Spleen (tissue), 11 donors: ENCODE results near the gene SLC12A5. TPM values are rescaled to one million over a fixed set of nuclear protein-coding genes. Genes with fewer than 3 reads are reported as not detected.

ENCODE experiments used
- DNase-seq: peaks from one replicate; pipeline ENCODE4 v3.0.0-alpha.2; 2020
- H3K27ac ChIP-seq, 8 donors: fragments of 200-600 bp; sonication (generic) in 7 of 8; 1 replicate in 4 of 8; 2 replicates in 4 of 8; pipeline versions ENCODE4 v1.5.0 to v1.8.0; 2016 to 2021; ENCODE audit warnings: inconsistent platforms in 4 of 8, mild to moderate bottlenecking in 4 of 8, moderate library complexity in 1 of 8
- H3K27me3 ChIP-seq, 7 donors: fragments of 200-600 bp; sonication (generic) in 6 of 7; replicated peaks in 1 of 7; 1 replicate in 4 of 7; 2 replicates in 3 of 7; pipeline versions ENCODE4 v1.5.0 to v1.8.0; 2016 to 2021; ENCODE audit warnings: inconsistent platforms in 3 of 7, mild to moderate bottlenecking in 1 of 7
- H3K36me3 ChIP-seq, 6 donors: fragments of 200-600 bp; sonication (generic) in 5 of 6; 1 replicate in 4 of 6; 2 replicates in 2 of 6; pipeline versions ENCODE4 v1.5.0 to v1.8.0; 2016 to 2021; ENCODE audit warnings: inconsistent platforms in 2 of 6
- H3K4me1 ChIP-seq, 6 donors: fragments of 200-600 bp; sonication (generic) in 5 of 6; 1 replicate in 3 of 6; 2 replicates in 3 of 6; pipeline versions ENCODE4 v1.5.0 to v1.8.0; 2016 to 2021; ENCODE audit warnings: inconsistent platforms in 3 of 6
- H3K4me3 ChIP-seq, 8 donors: fragments of 200-600 bp; sonication (generic) in 7 of 8; 1 replicate in 4 of 8; 2 replicates in 4 of 8; pipeline versions ENCODE4 v1.5.0 to v1.8.0; 2016 to 2021; ENCODE audit warnings: inconsistent platforms in 4 of 8, mild to moderate bottlenecking in 4 of 8, moderate library complexity in 2 of 8
- H3K9me3 ChIP-seq, 8 donors: fragments of 200-600 bp; sonication (generic) in 7 of 8; 1 replicate in 4 of 8; 2 replicates in 4 of 8; pipeline versions ENCODE4 v1.5.0 to v1.8.0; 2016 to 2021; ENCODE audit warnings: inconsistent platforms in 4 of 8
- CTCF ChIP-seq, 11 experiments: fragments of 200-600 bp in 7 of 11; fragments of 450-650 bp in 4 of 11; sonication (generic) in 4 of 11; IDR thresholded peaks in 8 of 11; conservative IDR thresholded peaks in 3 of 11; 1 replicate in 7 of 11; 2 replicates in 4 of 11; pipeline versions ENCODE4 v1.4.0 to v1.8.0; 2016 to 2021; ENCODE audit warnings: antibody characterized with exemption in 11 of 11, inconsistent platforms in 4 of 11, mild to moderate bottlenecking in 1 of 11
- POLR2A ChIP-seq, 3 donors: fragments of 450-650 bp; IDR thresholded peaks; one replicate each; pipeline ENCODE4 v1.5.1; 2017; ENCODE audit warnings: antibody characterized with exemption in 3 of 3, mild to moderate bottlenecking in 1 of 3
- POLR2AphosphoS5 ChIP-seq, 3 donors: sonication (generic); formaldehyde crosslinking; IDR thresholded peaks; one replicate each; pipeline ENCODE4 v1.5.1; 2017; ENCODE audit warnings: antibody characterized with exemption in 3 of 3
- WGBS, 5 donors: extraction: QIAGEN DNeasy Blood & Tissue Kit in 3 of 5; methylation state at CpG; one replicate each; pipeline versions ENCODE4 v1.1.5 to v1.1.7; 2013 to 2018; 5-methylcytosine and 5-hydroxymethylcytosine counted together
- intact Hi-C: fragments of 100-400 bp; cut with DNase I; formaldehyde crosslinking; loops from one replicate; pipeline ENCODE4 v1.15.0; 2023; ENCODE audit warnings: low total_unique reads
- polyA plus RNA-seq, 3 donors: library from polyadenylated mRNA; stranded (reverse); fragments of 200-250 nt; gene quantifications; one replicate each; pipeline ENCODE4 v1.2.1, GENCODE V29; 2013
- total RNA-seq, 7 donors: library from RNA; depleted of rRNA in 3 of 7; stranded (reverse); fragments of >200 nt in 3 of 7; fragmentation: NEBNext Ultra II Directional in 4 of 7; extraction: Animal tissue kit (Norgen Biotek cat#: 25700) in 4 of 7; gene quantifications; one replicate each; pipeline versions ENCODE4 v1.1.0 to v1.2.1, GENCODE V29; 2016 to 2021
- donor health status: healthy with polysubstance abuse.
- donor health status: DM: no; HTN: no; CAD: no; lungs with moderate emphysema.
- donor health status: DM: no; HTN: no; CAD: no.
- donor health status: Bipolar disorder and iron deficiency.
- donor health status: healthy.
- donor health status: DM: no; HTN: no; CAD: no.
- donor health status: DM: yes; HTN: yes; CAD: no.

The SLC12A5 gene
- total and polyA plus RNA-seq, 10 donors, result 0.20 to 8.7 (median 2.7) TPM

DNA sequence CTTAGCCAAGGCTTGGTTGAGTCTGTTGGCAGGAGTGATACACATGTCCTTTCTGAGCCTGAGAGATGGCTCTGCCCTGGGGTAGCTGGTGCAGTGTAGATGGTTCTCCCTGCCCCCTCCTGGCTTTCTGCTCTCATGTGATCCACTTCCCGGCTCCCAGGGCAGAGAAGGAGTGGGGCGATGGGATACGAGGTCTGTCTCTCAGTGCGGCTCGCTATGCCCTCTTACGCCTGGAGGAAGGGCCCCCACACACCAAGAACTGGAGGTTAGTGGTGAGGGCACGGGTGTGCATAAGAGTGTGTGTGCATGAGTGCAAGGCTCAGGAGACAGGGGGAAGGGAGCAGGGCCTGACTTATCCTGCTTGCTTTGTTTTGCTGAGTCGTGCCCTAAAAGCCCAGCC, 18.8 kb downstream of the SLC12A5 start:
- H3K36me3 ChIP-seq, result no peaks in the 10 kb centered on the region
- no peak overlapping the region for H3K27ac ChIP-seq
- WGBS, 5 donors, result 68 to 86% (median 78%) methylated on average over 8 of the region's 8 CpGs
- no peaks in the 10 kb centered on the region for H3K4me1 ChIP-seq
- H3K9me3 ChIP-seq, result no peaks in the 10 kb centered on the region
- no peak overlapping the region for H3K4me3 ChIP-seq
- H3K27me3 ChIP-seq, result peaks cover 0 to 50% (median 0%) of the 10 kb centered on the region in 7 donors
- no peak for DNase-seq
- TF ChIP-seq POLR2A (IDR thresholded peaks at IDR 0.05) (no peak), POLR2AphosphoS5 (IDR thresholded peaks at IDR 0.05) (no peak), CTCF (IDR thresholded peaks at IDR 0.05 in 8 of 11, conservative IDR thresholded peaks at IDR 0.05 in 3 of 11) (no peak)
- intact Hi-C loops, result no loop called here

DNA sequence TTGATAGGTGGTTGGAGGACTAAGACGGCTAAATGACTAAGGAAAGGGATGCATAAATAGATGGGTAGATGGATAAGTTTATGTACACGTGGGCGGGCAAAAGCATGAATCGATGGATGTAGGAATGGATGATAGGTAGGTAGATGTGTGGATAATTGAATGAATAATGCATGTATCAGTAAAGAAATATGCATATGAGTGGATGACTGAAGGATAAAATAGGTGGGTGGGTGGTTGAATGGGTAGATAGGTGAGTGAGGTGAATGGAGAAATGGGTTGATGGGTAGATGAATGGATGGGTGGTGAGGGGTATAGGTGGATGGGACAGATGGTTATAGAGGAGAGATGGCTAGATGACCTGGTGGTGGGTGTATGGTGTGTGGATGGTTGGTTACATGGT, 20.2 kb downstream of the SLC12A5 start:
- Histone ChIP-seq H3K4me3 (no peak overlapping the region), H3K36me3 (no peaks in the 10 kb centered on the region), H3K4me1 (no peaks in the 10 kb centered on the region), H3K27me3 (peaks cover 0 to 39% (median 0%) of the 10 kb centered on the region in 7 donors), H3K9me3 (no peaks in the 10 kb centered on the region), H3K27ac (no peak overlapping the region)
- intact Hi-C loops, result no loop called here
- DNase-seq, result no peak
- WGBS, 5 donors, result 88 to 95% (median 89%) methylated on average over 4 of the region's 4 CpGs
- no peak for TF ChIP-seq POLR2AphosphoS5 (IDR thresholded peaks at IDR 0.05)
- TF ChIP-seq CTCF (IDR thresholded peaks at IDR 0.05 in 8 of 11, conservative IDR thresholded peaks at IDR 0.05 in 3 of 11), result no peak
- TF ChIP-seq POLR2A (IDR thresholded peaks at IDR 0.05), result no peak

DNA sequence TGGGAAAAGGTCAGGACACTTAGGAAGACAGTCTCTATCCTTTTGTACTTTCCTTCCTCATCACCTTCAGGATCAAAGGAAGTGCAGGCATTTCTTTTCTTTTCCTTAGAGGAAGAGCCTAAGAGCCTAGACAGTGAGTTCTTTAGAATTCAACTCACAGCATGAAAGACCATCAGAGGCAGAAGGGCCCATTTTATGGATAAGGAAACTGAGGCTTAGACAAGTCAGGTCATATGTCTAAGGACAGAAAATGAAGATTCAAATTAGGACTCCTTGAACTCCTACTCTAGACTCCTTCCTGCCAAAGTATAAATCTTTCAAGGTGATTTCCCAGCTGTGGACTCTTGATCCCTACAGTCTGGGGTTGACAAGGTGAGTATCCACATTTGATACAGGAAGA, 20.8 kb downstream of the SLC12A5 start:
- intact Hi-C loops, result no loop called here
- Histone ChIP-seq H3K4me1 (no peaks in the 10 kb centered on the region), H3K9me3 (no peaks in the 10 kb centered on the region), H3K27ac (no peak overlapping the region), H3K4me3 (no peak overlapping the region), H3K27me3 (peaks cover 0 to 43% (median 0%) of the 10 kb centered on the region in 7 donors), H3K36me3 (no peaks in the 10 kb centered on the region)
- no peak for TF ChIP-seq POLR2A (IDR thresholded peaks at IDR 0.05)
- no peak for DNase-seq

DNA sequence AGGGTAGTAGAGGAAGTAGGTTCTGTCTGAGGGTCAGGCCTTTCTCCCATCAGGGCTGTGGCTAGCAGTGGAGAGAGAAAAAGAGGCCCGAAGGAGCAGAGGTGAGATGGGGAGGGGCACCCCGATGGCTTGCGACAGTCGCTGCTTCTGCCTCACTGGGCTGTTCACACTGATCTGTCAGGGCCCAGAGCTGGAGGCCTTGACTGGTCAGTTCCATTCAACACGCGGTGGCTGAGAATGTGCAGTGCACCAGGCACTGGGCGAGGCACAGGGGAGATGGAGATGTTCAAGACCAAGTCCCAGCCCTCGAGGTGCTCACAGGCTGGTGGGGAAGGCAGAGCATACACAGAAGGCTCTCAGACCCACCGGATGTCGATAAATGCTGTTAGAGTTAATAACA, 21.4 kb downstream of the SLC12A5 start:
- no peak overlapping the region for H3K27ac ChIP-seq
- no peaks in the 10 kb centered on the region for H3K4me1 ChIP-seq
- DNase-seq, result no peak
- WGBS, 5 donors, result 65 to 72% (median 67%) methylated on average over 10 of the region's 10 CpGs
- H3K36me3 ChIP-seq, result no peaks in the 10 kb centered on the region
- intact Hi-C loops, result no loop called here
- no peak overlapping the region for H3K4me3 ChIP-seq
- H3K27me3 ChIP-seq, result peaks cover 0 to 42% (median 0%) of the 10 kb centered on the region in 7 donors
- H3K9me3 ChIP-seq, result no peaks in the 10 kb centered on the region
- TF ChIP-seq CTCF (IDR thresholded peaks at IDR 0.05 in 8 of 11, conservative IDR thresholded peaks at IDR 0.05 in 3 of 11) (no peak), POLR2AphosphoS5 (IDR thresholded peaks at IDR 0.05) (no peak), POLR2A (IDR thresholded peaks at IDR 0.05) (no peak)

- DNase-seq, result no peak
- intact Hi-C loops, result no loop called here
- Histone ChIP-seq H3K27ac (no peak overlapping the region), H3K9me3 (no peaks in the 10 kb centered on the region), H3K4me3 (no peak overlapping the region), H3K36me3 (no peaks in the 10 kb centered on the region), H3K27me3 (peaks cover 0 to 41% (median 0%) of the 10 kb centered on the region in 7 donors), H3K4me1 (no peaks in the 10 kb centered on the region)
- TF ChIP-seq POLR2A (IDR thresholded peaks at IDR 0.05), result no peak
These were observed 21.9 kb downstream of the SLC12A5 start for GRCh38 chr20:46050885-46051284.
